Motor neuron (in vitro differentiated cells): ENCODE measurements around the gene DCBLD1. TPM values are rescaled to one million over a fixed set of nuclear protein-coding genes. Genes with fewer than 3 reads are reported as not detected.
A peak's percentile ranks its signal among the peaks of the same experiment; 100 is the strongest.

Experiments used
- ATAC-seq, 8 experiments: fragments of 200-7000 bp; cut with Tn5 transposase; replicated peaks in 6 of 8; 2 replicates each; pipeline ENCODE4 v1.8.0; 2021; ENCODE audit warnings: mild to moderate bottlenecking in 8 of 8, moderate library complexity in 8 of 8
- H3K27ac ChIP-seq, 2 donors: fragments of 250-450 bp; sonication (Bioruptor Pico); 2 replicates each; pipeline ENCODE4 v1.9.0; 2021; ENCODE audit warnings: antibody characterized with exemption in 2 of 2, mild to moderate bottlenecking in 2 of 2, moderate library complexity in 1 of 2
- H3K4me1 ChIP-seq, 2 donors: fragments of 250-450 bp; sonication (Bioruptor Pico); replicated peaks in 1 of 2; 2 replicates each; pipeline ENCODE4 v1.6.1; 2021; ENCODE audit warnings: antibody characterized with exemption in 2 of 2, mild to moderate bottlenecking in 2 of 2, moderate library complexity in 1 of 2
- H3K4me3 ChIP-seq, 5 donors: fragments of 250-450 bp; sonication (Bioruptor Pico); 2 replicates each; pipeline ENCODE4 v1.9.0; 2021; ENCODE audit warnings: antibody characterized with exemption in 5 of 5, mild to moderate bottlenecking in 5 of 5, moderate library complexity in 4 of 5
- WGBS, 10 experiments: fragments of 450-650 bp; shearing (Covaris generic); methylation state at CpG; one replicate each; pipeline ENCODE4 v1.0.0; 2022; 5-methylcytosine and 5-hydroxymethylcytosine counted together
- in situ Hi-C, 9 experiments: fragments of 400-800 bp; cut with MboI; loops; one replicate each; pipeline ENCODE4 v1.15.0; 2021; ENCODE audit warnings: low sequenced_read_pairs in 9 of 9, low pct_unique_long_range_greater_than_20kb in 2 of 9; ENCODE audit not compliant: unreplicated experiment in 9 of 9
- total RNA-seq, 8 experiments: library from RNA; unstranded; fragments of 300-600 nt; gene quantifications; 2 replicates each; pipeline versions ENCODE4 v1.2.3 to v1.2.4, GENCODE V29; 2022

DCBLD1 gene
- total RNA-seq, 8 experiments from 2014 or later = 1.4 to 12.8 (median 7.5) TPM

- no peak overlapping the region for H3K27ac ChIP-seq
- in situ Hi-C loops = no loop called here
- H3K4me3 ChIP-seq = no peak overlapping the region
- 42 to 100% (median 82%) methylated on average over 1 to 4 of the region's 4 CpGs for WGBS, 10 experiments
- ATAC-seq = no peak
- peaks cover 0 to 4% of the 10 kb centered on the region in 2 donors for H3K4me1 ChIP-seq
Observed at GRCh38 chr6:117477988-117478852, 4.3 kb upstream of the DCBLD1 start.

GRCh38 chr6:117478853-117479231, 3.6 kb upstream of the DCBLD1 start:
- H3K4me1 ChIP-seq = peaks cover 0 to 4% of the 10 kb centered on the region in 2 donors
- in situ Hi-C loops = no loop called here
- no peak for ATAC-seq
- H3K4me3 ChIP-seq = no peak overlapping the region
- 71 to 100% (median 98%) methylated on average over 1 to 6 of the region's 6 CpGs; no CpG with 5 or more reads in 2 of the 10 experiments for WGBS, 10 experiments
- H3K27ac ChIP-seq = no peak overlapping the region

DNA sequence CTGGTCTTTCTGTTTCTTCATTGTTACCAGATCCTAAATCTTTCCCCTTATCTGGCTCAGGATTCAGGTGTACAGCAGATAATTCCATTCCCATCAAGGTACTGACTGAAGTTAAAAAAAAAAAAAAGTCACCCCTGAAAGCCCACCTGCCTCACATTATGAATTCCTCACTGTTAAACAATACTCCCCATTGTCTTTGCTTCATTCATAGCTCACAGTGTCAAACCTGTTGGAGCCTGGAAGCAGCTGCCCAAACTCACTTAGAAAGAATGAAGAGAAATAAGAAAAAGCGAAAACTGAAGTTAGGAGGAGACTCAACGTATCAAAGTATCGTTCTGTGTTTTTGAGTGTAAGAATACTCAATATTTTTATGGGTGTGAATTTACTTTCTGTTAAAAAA, 1.8 kb upstream of the DCBLD1 start:
- no peak overlapping the region for H3K27ac ChIP-seq
- in situ Hi-C loops = no loop called here
- H3K4me3 ChIP-seq = no peak overlapping the region
- peaks cover 0 to 8% of the 10 kb centered on the region in 2 donors for H3K4me1 ChIP-seq
- 34 to 100% (median 80%) methylated on average over 2 to 3 of the region's 3 CpGs; no CpG with 5 or more reads in 1 of the 10 experiments for WGBS, 10 experiments
- no peak for ATAC-seq

GRCh38 chr6:117481278-117481925, 1.1 kb upstream of the DCBLD1 start:
- 0 to 63% (median 50%) methylated on average over 1 to 15 of the region's 22 CpGs for WGBS, 10 experiments
- ATAC-seq = no peak
- no peak overlapping the region for H3K4me3 ChIP-seq
- peaks cover 0 to 8% of the 10 kb centered on the region in 2 donors for H3K4me1 ChIP-seq
- no peak overlapping the region for H3K27ac ChIP-seq
- in situ Hi-C loops = no loop called here

GRCh38 chr6:117481926-117482239, 591 bp upstream of the DCBLD1 start:
- WGBS, 10 experiments = 0 to 94% (median 74%) methylated on average over 1 to 2 of the region's 2 CpGs; no CpG with 5 or more reads in 4 of the 10 experiments
- in situ Hi-C loops = no loop called here
- H3K27ac ChIP-seq = no peak overlapping the region

GRCh38 chr6:117483004-117483644, 650 bp downstream of the DCBLD1 start:
- in situ Hi-C loops = no loop called here
- 0 to 2% (median 0%) methylated on average over 1 to 14 of the region's 46 CpGs; no CpG with 5 or more reads in 4 of the 10 experiments for WGBS, 10 experiments
- Histone ChIP-seq H3K4me3 (peak overlapping the region; percentile 41 to 76 (median 53)), H3K27ac (peak overlapping the region in 1 of 2 donors; percentile 0), H3K4me1 (peaks cover 0 to 8% of the 10 kb centered on the region in 2 donors)
- ATAC-seq = peak; percentile 60 to 69 (median 63)

More at GRCh38 chr6:117481926-117482239, 591 bp upstream of the DCBLD1 start:
- Histone ChIP-seq H3K4me3 (peak overlapping the region; percentile 41 to 76 (median 53)), H3K4me1 (peaks cover 0 to 8% of the 10 kb centered on the region in 2 donors)
- ATAC-seq = no peak

GRCh38 chr6:117483645-117484016, 1.2 kb downstream of the DCBLD1 start:
- peaks cover 0 to 8% of the 10 kb centered on the region in 2 donors for H3K4me1 ChIP-seq
- H3K27ac ChIP-seq = peak overlapping the region in 1 of 2 donors; percentile 0
- in situ Hi-C loops = no loop called here
- WGBS, 10 experiments = 0 to 15% (median 1%) methylated on average over 2 to 7 of the region's 7 CpGs
- peak overlapping the region; percentile 41 to 76 (median 53) for H3K4me3 ChIP-seq
- peak in 7 of 8 experiments; percentile 2 to 12 (median 10) for ATAC-seq

- peaks cover 0 to 8% of the 10 kb centered on the region in 2 donors for H3K4me1 ChIP-seq
- peak overlapping the region; percentile 41 to 76 (median 53) for H3K4me3 ChIP-seq
- no peak overlapping the region for H3K27ac ChIP-seq
- in situ Hi-C loops = no loop called here
- 48 to 80% (median 66%) methylated on average over 4 to 8 of the region's 8 CpGs for WGBS, 10 experiments
- ATAC-seq = no peak
Observed at GRCh38 chr6:117484052-117484646, 1.7 kb downstream of the DCBLD1 start.

DNA sequence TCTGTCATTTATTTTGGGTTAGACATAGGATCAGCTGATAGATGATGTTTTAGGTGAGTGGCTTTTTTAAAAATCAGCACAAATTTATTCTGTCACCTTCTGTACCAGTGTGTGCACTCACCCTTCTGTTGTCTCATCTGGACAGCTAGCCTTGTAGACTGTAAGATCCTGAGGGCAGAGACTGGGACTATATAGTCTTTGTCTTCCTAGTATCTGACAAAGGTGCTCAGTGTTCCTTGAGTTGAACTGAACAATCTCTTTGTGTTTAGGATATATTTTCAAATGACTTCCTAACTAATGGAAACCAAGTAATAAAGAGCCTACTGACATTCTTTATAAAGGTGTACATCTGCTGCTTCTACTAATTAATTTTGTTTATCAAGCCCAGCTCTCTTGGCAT, 3.0 kb downstream of the DCBLD1 start:
- no peak overlapping the region for H3K27ac ChIP-seq
- in situ Hi-C loops = no loop called here
- ATAC-seq = no peak
- H3K4me1 ChIP-seq = peaks cover 0 to 5% of the 10 kb centered on the region in 2 donors
- H3K4me3 ChIP-seq = no peak overlapping the region

- 29 to 100% (median 100%) methylated on average over 1 to 7 of the region's 7 CpGs; no CpG with 5 or more reads in 1 of the 10 experiments for WGBS, 10 experiments
- in situ Hi-C loops = no loop called here
- H3K4me1 ChIP-seq = peaks cover 0 to 5% of the 10 kb centered on the region in 2 donors
- no peak for ATAC-seq
- no peak overlapping the region for H3K27ac ChIP-seq
- H3K4me3 ChIP-seq = no peak overlapping the region
Observed at GRCh38 chr6:117487821-117488220, 5.3 kb downstream of the DCBLD1 start.

DNA sequence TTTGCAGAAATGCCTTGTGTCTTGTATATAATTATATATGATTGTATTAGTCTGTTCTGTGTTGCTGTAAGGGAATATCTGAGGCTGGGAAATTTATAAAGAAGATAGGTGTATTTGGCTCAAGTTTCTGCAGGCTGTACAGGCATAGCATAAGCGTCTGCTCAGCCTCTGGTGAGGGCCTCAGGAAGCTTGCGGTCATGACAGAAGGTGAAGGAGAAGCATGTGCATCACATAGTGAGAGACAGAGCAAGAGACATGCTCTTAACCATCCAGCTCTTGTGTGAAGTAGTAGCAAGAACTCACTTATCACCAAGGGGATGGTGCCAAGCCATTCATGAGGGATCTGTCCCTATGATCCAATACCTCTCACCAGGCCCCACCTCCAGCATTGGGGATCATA, 6.5 kb downstream of the DCBLD1 start:
- Histone ChIP-seq H3K27ac (no peak overlapping the region), H3K4me1 (peaks cover 0 to 4% of the 10 kb centered on the region in 2 donors), H3K4me3 (no peak overlapping the region)
- no peak for ATAC-seq
- in situ Hi-C loops = no loop called here
- WGBS, 10 experiments = 43 to 100% (median 100%) methylated on average over 1 to 2 of the region's 2 CpGs; no CpG with 5 or more reads in 3 of the 10 experiments

DNA sequence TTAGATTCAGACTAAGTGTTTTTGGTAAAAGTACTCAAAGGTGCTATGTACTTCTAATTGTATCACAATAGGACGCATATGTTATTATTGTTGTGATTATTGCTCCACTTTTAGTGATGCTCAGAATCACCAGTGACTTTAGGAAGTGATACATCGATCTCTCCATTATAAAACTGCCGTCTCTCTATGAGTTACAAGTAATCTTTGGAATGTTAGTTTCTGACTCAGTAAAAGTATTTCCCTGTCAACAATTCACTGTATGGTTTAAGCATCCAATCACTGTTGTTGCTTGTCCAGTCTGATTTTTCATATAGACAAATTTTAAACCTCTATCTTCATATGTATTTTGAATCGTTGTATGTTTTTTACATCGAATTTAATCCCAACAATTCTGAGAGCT, 9.4 kb downstream of the DCBLD1 start:
- in situ Hi-C loops = no loop called here
- Histone ChIP-seq H3K27ac (no peak overlapping the region), H3K4me1 (peaks cover 0 to 4% of the 10 kb centered on the region in 2 donors), H3K4me3 (no peak overlapping the region)
- WGBS, 10 experiments = 49 to 100% (median 91%) methylated on average over 1 to 5 of the region's 5 CpGs
- ATAC-seq = no peak

- 60 to 100% (median 100%) methylated on average over 1 to 2 of the region's 2 CpGs; no CpG with 5 or more reads in 3 of the 10 experiments for WGBS, 10 experiments
- in situ Hi-C loops = no loop called here
- ATAC-seq = no peak
- Histone ChIP-seq H3K4me1 (peaks cover 0 to 4% of the 10 kb centered on the region in 2 donors), H3K27ac (no peak overlapping the region), H3K4me3 (no peak overlapping the region)
Observed at GRCh38 chr6:117493470-117493869, 11.0 kb downstream of the DCBLD1 start.
